KMS-11 (cell line): ENCODE results near the gene MGST2.

Source experiments
- H2AFZ ChIP-seq: fragments of 200-600 bp; sonication (generic); 2 replicates; pipeline ENCODE4 v1.6.1; 2016; ENCODE audit warnings: antibody characterized with exemption, mixed run types, low read depth
- H3K27ac ChIP-seq: fragments of 200-600 bp; sonication (generic); 2 replicates; pipeline ENCODE4 v1.6.1; 2016; ENCODE audit warnings: mild to moderate bottlenecking, mixed run types
- H3K27me3 ChIP-seq: fragments of 200-600 bp; sonication (generic); 2 replicates; pipeline ENCODE4 v1.6.1; 2017; ENCODE audit warnings: mild to moderate bottlenecking, low read depth, mixed run types, moderate library complexity; ENCODE audit not compliant: insufficient read depth
- H3K36me3 ChIP-seq: fragments of 200-600 bp; sonication (generic); 2 replicates; pipeline ENCODE4 v1.6.1; 2017; ENCODE audit warnings: mild to moderate bottlenecking, mixed run types; ENCODE audit not compliant: insufficient read depth
- H3K4me1 ChIP-seq: fragments of 200-600 bp; sonication (generic); 2 replicates; pipeline ENCODE4 v1.6.1; 2016; ENCODE audit warnings: mild to moderate bottlenecking, low read depth, mixed run types; ENCODE audit not compliant: poor library complexity, severe bottlenecking
- H3K4me2 ChIP-seq: fragments of 200-600 bp; sonication (generic); 2 replicates; pipeline ENCODE4 v1.7.0; 2016; ENCODE audit warnings: mild to moderate bottlenecking, mixed run types
- H3K4me3 ChIP-seq: fragments of 200-600 bp; sonication (generic); IDR thresholded peaks from 2 replicates; pipeline ENCODE4 v1.6.1; 2017; ENCODE audit warnings: low read depth, low read length, mixed read lengths; ENCODE audit not compliant: insufficient read depth
- H3K79me2 ChIP-seq: fragments of 200-600 bp; sonication (generic); 2 replicates; pipeline ENCODE4 v1.6.1; 2016; ENCODE audit warnings: low read depth, mixed run types; ENCODE audit not compliant: insufficient read depth
- H3K9ac ChIP-seq: fragments of 200-600 bp; sonication (generic); 2 replicates; pipeline ENCODE4 v1.6.1; 2016; ENCODE audit warnings: mild to moderate bottlenecking, mixed run types
- H4K20me1 ChIP-seq: fragments of 200-600 bp; sonication (generic); 2 replicates; pipeline ENCODE4 v1.6.1; 2016; ENCODE audit warnings: mild to moderate bottlenecking, mixed run types; ENCODE audit not compliant: insufficient read depth
- CTCF ChIP-seq: fragments of 200-600 bp; sonication (generic); conservative IDR thresholded peaks from 2 replicates; pipeline ENCODE4 v1.6.1; 2017; ENCODE audit warnings: low read depth, mild to moderate bottlenecking, antibody characterized with exemption, low read length, moderate library complexity, mixed read lengths

The MGST2 gene

GRCh38 chr4:139624441-139625092 is 41.1 kb upstream of the MGST2 start:
- Histone ChIP-seq H3K79me2 (no peaks in the 10 kb centered on the region), H3K9ac (no peak overlapping the region), H3K27me3 (no peaks in the 10 kb centered on the region), H4K20me1 (no peaks in the 10 kb centered on the region), H3K4me3 (no peak overlapping the region), H3K4me2 (no peak overlapping the region), H2AFZ (no peak overlapping the region), H3K27ac (no peak overlapping the region), H3K4me1 (no peaks in the 10 kb centered on the region), H3K36me3 (no peaks in the 10 kb centered on the region)
- no peak for TF ChIP-seq CTCF

GRCh38 chr4:139625093-139625455 is 40.5 kb upstream of the MGST2 start:
- Histone ChIP-seq H3K4me3 (no peak overlapping the region), H4K20me1 (no peaks in the 10 kb centered on the region), H3K36me3 (no peaks in the 10 kb centered on the region), H2AFZ (no peak overlapping the region), H3K79me2 (no peaks in the 10 kb centered on the region), H3K9ac (no peak overlapping the region), H3K27ac (no peak overlapping the region), H3K4me2 (no peak overlapping the region), H3K4me1 (no peaks in the 10 kb centered on the region), H3K27me3 (no peaks in the 10 kb centered on the region)
- TF ChIP-seq CTCF, result no peak

GRCh38 chr4:139625482-139625881 is 40.1 kb upstream of the MGST2 start:
- no peaks in the 10 kb centered on the region for H3K27me3 ChIP-seq
- TF ChIP-seq CTCF, result no peak
- H3K4me2 ChIP-seq, result no peak overlapping the region
- no peaks in the 10 kb centered on the region for H3K79me2 ChIP-seq
- no peak overlapping the region for H2AFZ ChIP-seq
- no peak overlapping the region for H3K4me3 ChIP-seq
- H3K4me1 ChIP-seq, result no peaks in the 10 kb centered on the region
- H3K9ac ChIP-seq, result no peak overlapping the region
- no peak overlapping the region for H3K27ac ChIP-seq
- H3K36me3 ChIP-seq, result no peaks in the 10 kb centered on the region
- H4K20me1 ChIP-seq, result no peaks in the 10 kb centered on the region

GRCh38 chr4:139628184-139629012 is 37.2 kb upstream of the MGST2 start:
- no peak overlapping the region for H3K27ac ChIP-seq
- H3K4me3 ChIP-seq, result no peak overlapping the region
- no peaks in the 10 kb centered on the region for H3K79me2 ChIP-seq
- H2AFZ ChIP-seq, result no peak overlapping the region
- H3K9ac ChIP-seq, result no peak overlapping the region
- H3K4me2 ChIP-seq, result no peak overlapping the region
- no peak for TF ChIP-seq CTCF
- H3K36me3 ChIP-seq, result no peaks in the 10 kb centered on the region
- no peaks in the 10 kb centered on the region for H4K20me1 ChIP-seq
- no peaks in the 10 kb centered on the region for H3K27me3 ChIP-seq
- H3K4me1 ChIP-seq, result no peaks in the 10 kb centered on the region
